Pancreas (tissue), 10 donors: Measurements from ENCODE around the gene SGTA. TPM values are rescaled to one million over a fixed set of nuclear protein-coding genes. Genes with fewer than 3 reads are reported as not detected.

Experiments
- ATAC-seq, 4 donors: fragments of 200-7000 bp; cut with Tn5 transposase; one replicate each; pipeline versions ENCODE4 v1.8.0 to v1.9.1; 2020; ENCODE audit warnings: mild to moderate bottlenecking in 4 of 4, moderate library complexity in 4 of 4
- DNase-seq, 6 donors: peaks; one replicate each; pipeline ENCODE4 v3.0.0-alpha.2; 2020
- FAIRE-seq: peaks from 2 replicates; lab custom pipeline; 2012; peaks lifted over from hg19 to GRCh38; lab: Jason Lieb, UNC
- H3K27ac ChIP-seq, 4 donors: fragments of 200-600 bp; sonication (generic); 1 replicate in 3 of 4; 2 replicates in 1 of 4; pipeline versions ENCODE4 v1.5.0 to v1.8.0; 2020
- H3K27me3 ChIP-seq, 4 donors: fragments of 200-600 bp; one replicate each; pipeline ENCODE4 v1.8.0; 2021
- H3K36me3 ChIP-seq, 3 donors: fragments of 200-600 bp; sonication (generic) in 1 of 3; one replicate each; pipeline versions ENCODE4 v1.5.0 to v1.8.0; 2020 to 2021
- H3K4me1 ChIP-seq, 3 donors: fragments of 200-600 bp; one replicate each; pipeline ENCODE4 v1.8.0; 2021
- H3K4me3 ChIP-seq, 4 donors: fragments of 200-600 bp; sonication (generic) in 2 of 4; one replicate each; pipeline versions ENCODE4 v1.5.0 to v1.8.0; 2020 to 2021
- H3K9me3 ChIP-seq, 4 donors: fragments of 200-600 bp; one replicate each; pipeline ENCODE4 v1.8.0; 2021
- CTCF ChIP-seq, 4 donors: fragments of 200-600 bp; sonication (generic) in 3 of 4; IDR thresholded peaks; one replicate each; pipeline versions ENCODE4 v1.5.0 to v1.8.0; 2021; ENCODE audit warnings: antibody characterized with exemption in 4 of 4
- WGBS, 2 donors: extraction: QIAGEN DNeasy Blood & Tissue Kit; methylation state at CpG; one replicate each; pipeline ENCODE4 v1.1.7; 2013; 5-methylcytosine and 5-hydroxymethylcytosine counted together
- intact Hi-C, 3 donors: fragments of 100-400 bp; cut with DNase I; formaldehyde crosslinking; loops; one replicate each; pipeline versions ENCODE4 v1.11.1 to v1.14.2; 2022
- polyA plus RNA-seq, 2 donors: library from polyadenylated mRNA; stranded (reverse); fragments of 200-250 nt; gene quantifications; one replicate each; pipeline ENCODE4 v1.2.3, GENCODE V29; 2013
- total RNA-seq, 6 donors: library from RNA; stranded (reverse); fragmentation: NEBNext Ultra II Directional in 4 of 6; extraction: Animal tissue kit (Norgen Biotek cat#: 25700) in 4 of 6; gene quantifications; one replicate each; pipeline versions ENCODE4 v1.2.1 to v1.2.4, GENCODE V29; 2021 to 2023
- donor health status: healthy with polysubstance abuse.
- donor health status: DM: no; HTN: no; CAD: no; lungs with moderate emphysema.
- donor health status: DM: no; HTN: no; CAD: no.
- donor health status: control.
- donor health status: control.
- donor health status: Bipolar disorder and iron deficiency.
- donor health status: DM: yes; HTN: yes; CAD: no.
- donor health status: DM: no; HTN: no; CAD: no.
- donor health status: DM: no; HTN: no; CAD: no.
- donor health status: DM: yes; HTN: yes; CAD: no.

Gene SGTA
- 10 to 100 TPM; 19.4 to 31.5 (median 23.5) TPM for total RNA-seq
- polyA plus RNA-seq = 10 to 100 TPM; 42.7 to 49.6 TPM

GRCh38 chr19:2782936-2783780 is at the start of gene SGTA:
Gene SGTA (minus strand): TSS chr19:2783273. CDS start chr19:2769068, 14,205 bp downstream.
- Histone ChIP-seq H3K9me3 (no peaks in the 10 kb centered on the region), H3K27ac (peak within 1 kb of the TSS; percentile 73 to 87 (median 79)), H3K4me3 (peak within 1 kb of the TSS; percentile 73 to 100 (median 94)), H3K4me1 (peaks cover 5 to 27% (median 21%) of the 10 kb centered on the region in 3 donors), H3K36me3 (no peaks in the 10 kb centered on the region), H3K27me3 (no peaks in the 10 kb centered on the region)
- DNase-seq = peak; percentile 92 to 99 (median 98)
- FAIRE-seq = peak; percentile 91
- intact Hi-C loops = no loop called here
- WGBS, 2 donors = 0% methylated on average over 62 to 68 of the region's 68 CpGs
- ATAC-seq = peak; percentile 81 to 92 (median 86)
- peak in 3 of 4 donors; percentile 15 to 43 (median 23) for TF ChIP-seq CTCF (IDR thresholded peaks at IDR 0.05)

GRCh38 chr19:2827840-2828489 is 44.9 kb upstream of the SGTA start:
- no peak for TF ChIP-seq CTCF (IDR thresholded peaks at IDR 0.05)
- ATAC-seq (no peak), DNase-seq (no peak), FAIRE-seq (no peak)
- no peaks in the 10 kb centered on the region for H3K27me3 ChIP-seq
- peaks cover 0 to 9% (median 4%) of the 10 kb centered on the region in 3 donors for H3K36me3 ChIP-seq
- WGBS, 2 donors = 93 to 96% methylated on average over 13 of the region's 13 CpGs
- H3K9me3 ChIP-seq = no peaks in the 10 kb centered on the region
- no peaks in the 10 kb centered on the region for H3K4me1 ChIP-seq
- no peak overlapping the region for H3K4me3 ChIP-seq
- no peak overlapping the region for H3K27ac ChIP-seq
- intact Hi-C loops = no loop called here

- H3K4me1 ChIP-seq = no peaks in the 10 kb centered on the region
- no peak for DNase-seq
- TF ChIP-seq CTCF (IDR thresholded peaks at IDR 0.05) = no peak
- 92 to 100% methylated on average over 2 of the region's 2 CpGs for WGBS, 2 donors
- no peak overlapping the region for H3K27ac ChIP-seq
- H3K4me3 ChIP-seq = no peak overlapping the region
- no peak for ATAC-seq
- intact Hi-C loops = no loop called here
- no peaks in the 10 kb centered on the region for H3K9me3 ChIP-seq
- FAIRE-seq = no peak
- H3K27me3 ChIP-seq = no peaks in the 10 kb centered on the region
- no peaks in the 10 kb centered on the region for H3K36me3 ChIP-seq
Observed at GRCh38 chr19:2827022-2827421, 43.9 kb upstream of the SGTA start.

- H3K36me3 ChIP-seq = no peaks in the 10 kb centered on the region
- no peaks in the 10 kb centered on the region for H3K9me3 ChIP-seq
- H3K4me3 ChIP-seq = no peak overlapping the region
- FAIRE-seq (no peak), DNase-seq (no peak), ATAC-seq (no peak)
- WGBS, 2 donors = 77% methylated on average over 8 of the region's 8 CpGs
- no peak overlapping the region for H3K27ac ChIP-seq
- no peaks in the 10 kb centered on the region for H3K27me3 ChIP-seq
- peaks cover 0 to 6% (median 0%) of the 10 kb centered on the region in 3 donors for H3K4me1 ChIP-seq
- no peak for TF ChIP-seq CTCF (IDR thresholded peaks at IDR 0.05)
- intact Hi-C loops = no loop called here
Observed at GRCh38 chr19:2824129-2824528, 41.1 kb upstream of the SGTA start.
